Rectal smooth muscle tissue (tissue), 1 donor: ENCODE measurements around the gene SLC34A1.
"Not testable (repeated sequence)": the region's sequence is repeated elsewhere in the genome, so short reads cannot be mapped to it uniquely, and the experiment has no call there.

ENCODE experiments used
- H3K27ac ChIP-seq: one replicate; pipeline ENCODE4 v1.7.0; 2013; ENCODE audit warnings: low read depth, low read length, inconsistent platforms
- H3K27me3 ChIP-seq: one replicate; pipeline ENCODE4 v1.7.0; 2013; ENCODE audit warnings: low read length; ENCODE audit not compliant: control insufficient read depth, insufficient read depth
- H3K36me3 ChIP-seq: one replicate; pipeline ENCODE4 v1.7.0; 2013; ENCODE audit warnings: low read length; ENCODE audit not compliant: control insufficient read depth, insufficient read depth
- H3K4me1 ChIP-seq: one replicate; pipeline ENCODE4 v1.7.0; 2013; ENCODE audit warnings: low read length; ENCODE audit not compliant: control insufficient read depth, insufficient read depth
- H3K4me3 ChIP-seq: one replicate; pipeline ENCODE4 v1.7.0; 2013; ENCODE audit warnings: low read length
- H3K9ac ChIP-seq: one replicate; pipeline ENCODE4 v1.7.0; 2013; ENCODE audit warnings: low read length

The SLC34A1 gene

GRCh38 chr5:177374211-177374610 lies 10.0 kb upstream of the SLC34A1 start:
- Histone ChIP-seq H3K9ac (no peak overlapping the region), H3K4me1 (peaks cover 3% of the 10 kb centered on the region), H3K27ac (no peak overlapping the region), H3K27me3 (no peaks in the 10 kb centered on the region), H3K4me3 (no peak overlapping the region), H3K36me3 (no peaks in the 10 kb centered on the region)

- not testable (repeated sequence) for H3K4me3 ChIP-seq, H3K27me3 ChIP-seq, H3K27ac ChIP-seq
Observed at GRCh38 chr5:177375516-177375915, 8.7 kb upstream of the SLC34A1 start.

GRCh38 chr5:177376107-177376506 lies 8.1 kb upstream of the SLC34A1 start:
- H3K4me1 ChIP-seq: peaks cover 3% of the 10 kb centered on the region
- H3K4me3 ChIP-seq: no peak overlapping the region
- no peak overlapping the region for H3K9ac ChIP-seq
- no peak overlapping the region for H3K27ac ChIP-seq
- no peaks in the 10 kb centered on the region for H3K27me3 ChIP-seq
- H3K36me3 ChIP-seq: no peaks in the 10 kb centered on the region

More at GRCh38 chr5:177375516-177375915, 8.7 kb upstream of the SLC34A1 start:
- not testable (repeated sequence) for H3K4me1 ChIP-seq, H3K36me3 ChIP-seq, H3K9ac ChIP-seq

- H3K36me3 ChIP-seq: no peaks in the 10 kb centered on the region
- no peaks in the 10 kb centered on the region for H3K4me1 ChIP-seq
- no peaks in the 10 kb centered on the region for H3K27me3 ChIP-seq
- H3K4me3 ChIP-seq: no peak overlapping the region
- H3K9ac ChIP-seq: no peak overlapping the region
- no peak overlapping the region for H3K27ac ChIP-seq
Observed at GRCh38 chr5:177377851-177378776, 6.1 kb upstream of the SLC34A1 start.

GRCh38 chr5:177378884-177379883 lies 5.0 kb upstream of the SLC34A1 start:
- H3K9ac ChIP-seq: no peak overlapping the region
- H3K4me3 ChIP-seq: no peak overlapping the region
- no peaks in the 10 kb centered on the region for H3K36me3 ChIP-seq
- H3K4me1 ChIP-seq: no peaks in the 10 kb centered on the region
- H3K27me3 ChIP-seq: no peaks in the 10 kb centered on the region
- H3K27ac ChIP-seq: no peak overlapping the region

GRCh38 chr5:177380805-177381126 lies 3.5 kb upstream of the SLC34A1 start:
- no peak overlapping the region for H3K9ac ChIP-seq
- no peaks in the 10 kb centered on the region for H3K27me3 ChIP-seq
- H3K27ac ChIP-seq: no peak overlapping the region
- no peak overlapping the region for H3K4me3 ChIP-seq
- H3K36me3 ChIP-seq: no peaks in the 10 kb centered on the region
- no peaks in the 10 kb centered on the region for H3K4me1 ChIP-seq

- H3K4me1 ChIP-seq: no peaks in the 10 kb centered on the region
- H3K4me3 ChIP-seq: no peak overlapping the region
- no peaks in the 10 kb centered on the region for H3K36me3 ChIP-seq
- H3K27me3 ChIP-seq: no peaks in the 10 kb centered on the region
- H3K27ac ChIP-seq: no peak overlapping the region
- no peak overlapping the region for H3K9ac ChIP-seq
Observed at GRCh38 chr5:177382423-177383029, 1.7 kb upstream of the SLC34A1 start.

GRCh38 chr5:177383181-177383580 lies 1.1 kb upstream of the SLC34A1 start:
- H3K9ac ChIP-seq: no peak overlapping the region
- no peaks in the 10 kb centered on the region for H3K27me3 ChIP-seq
- H3K4me3 ChIP-seq: no peak overlapping the region
- no peaks in the 10 kb centered on the region for H3K4me1 ChIP-seq
- no peak overlapping the region for H3K27ac ChIP-seq
- no peaks in the 10 kb centered on the region for H3K36me3 ChIP-seq

- Histone ChIP-seq H3K9ac (no peak overlapping the region), H3K4me3 (no peak overlapping the region), H3K36me3 (no peaks in the 10 kb centered on the region), H3K27me3 (no peaks in the 10 kb centered on the region), H3K27ac (no peak overlapping the region), H3K4me1 (no peaks in the 10 kb centered on the region)
Observed at GRCh38 chr5:177385720-177386119, 1.5 kb downstream of the SLC34A1 start.

GRCh38 chr5:177386542-177386941 lies 2.3 kb downstream of the SLC34A1 start:
- Histone ChIP-seq H3K27me3 (no peaks in the 10 kb centered on the region), H3K9ac (no peak overlapping the region), H3K4me1 (no peaks in the 10 kb centered on the region), H3K4me3 (no peak overlapping the region), H3K36me3 (no peaks in the 10 kb centered on the region), H3K27ac (no peak overlapping the region)

- Histone ChIP-seq H3K4me1 (no peaks in the 10 kb centered on the region), H3K36me3 (no peaks in the 10 kb centered on the region), H3K27ac (no peak overlapping the region), H3K27me3 (no peaks in the 10 kb centered on the region), H3K4me3 (no peak overlapping the region), H3K9ac (no peak overlapping the region)
Observed at GRCh38 chr5:177387405-177387804, 3.2 kb downstream of the SLC34A1 start.

- no peak overlapping the region for H3K4me3 ChIP-seq
Observed at GRCh38 chr5:177388521-177389052, 4.4 kb downstream of the SLC34A1 start.

More at GRCh38 chr5:177388521-177389052, 4.4 kb downstream of the SLC34A1 start:
- Histone ChIP-seq H3K36me3 (no peaks in the 10 kb centered on the region), H3K27ac (no peak overlapping the region), H3K9ac (no peak overlapping the region), H3K27me3 (no peaks in the 10 kb centered on the region), H3K4me1 (no peaks in the 10 kb centered on the region)
